D341Med (cell line): ENCODE data around the gene ATM.
"Not testable (repeated sequence)": the region's sequence is repeated elsewhere in the genome, so short reads cannot be mapped to it uniquely, and the experiment has no call there.

Experiments
- DNase-seq: peaks from one replicate; pipeline ENCODE4 v3.0.0; 2012; ENCODE audit warnings: low spot score

ATM gene

GRCh38 chr11:108373505-108373904 is 150.6 kb downstream of the ATM start:
- DNase-seq, result not testable (repeated sequence)

GRCh38 chr11:108388576-108388975 is 165.7 kb downstream of the ATM start:
- DNase-seq, result no peak

- no peak for DNase-seq
Measured at GRCh38 chr11:108392353-108392752, 169.5 kb downstream of the ATM start.

- no peak for DNase-seq
Measured at GRCh38 chr11:108393046-108393445, 170.2 kb downstream of the ATM start.

- no peak for DNase-seq
Measured at GRCh38 chr11:108394744-108395284, 171.9 kb downstream of the ATM start.

- not testable (repeated sequence) for DNase-seq
Measured at GRCh38 chr11:108396672-108397071, 173.8 kb downstream of the ATM start.

- no peak for DNase-seq
Measured at GRCh38 chr11:108398439-108398838, 175.6 kb downstream of the ATM start.

GRCh38 chr11:108402241-108402640 is 179.4 kb downstream of the ATM start:
- DNase-seq, result no peak

GRCh38 chr11:108403052-108403451 is 180.2 kb downstream of the ATM start:
- no peak for DNase-seq

- no peak for DNase-seq
Measured at GRCh38 chr11:108405706-108406105, 182.8 kb downstream of the ATM start.

- no peak for DNase-seq
Measured at GRCh38 chr11:108414958-108415357, 192.1 kb downstream of the ATM start.

- peak; percentile 39 for DNase-seq
Measured at GRCh38 chr11:108417551-108417950, 194.7 kb downstream of the ATM start.
